Measurements from ENCODE around the gene POLD4.

POLD4 gene

GRCh38 chr11:67371911-67372320 lies 18.6 kb upstream of the POLD4 start:
- in situ Hi-C loops (cut with MboI; ENCODE audit: low sequenced_read_pairs): no loop called here

GRCh38 chr11:67371189-67371910 lies 18.0 kb upstream of the POLD4 start:
- in situ Hi-C loops (cut with MboI; ENCODE audit: low sequenced_read_pairs): no loop called here

- in situ Hi-C loops (cut with MboI; ENCODE audit: low sequenced_read_pairs): no loop called here
Measured at GRCh38 chr11:67370351-67371076, 17.2 kb upstream of the POLD4 start.

DNA sequence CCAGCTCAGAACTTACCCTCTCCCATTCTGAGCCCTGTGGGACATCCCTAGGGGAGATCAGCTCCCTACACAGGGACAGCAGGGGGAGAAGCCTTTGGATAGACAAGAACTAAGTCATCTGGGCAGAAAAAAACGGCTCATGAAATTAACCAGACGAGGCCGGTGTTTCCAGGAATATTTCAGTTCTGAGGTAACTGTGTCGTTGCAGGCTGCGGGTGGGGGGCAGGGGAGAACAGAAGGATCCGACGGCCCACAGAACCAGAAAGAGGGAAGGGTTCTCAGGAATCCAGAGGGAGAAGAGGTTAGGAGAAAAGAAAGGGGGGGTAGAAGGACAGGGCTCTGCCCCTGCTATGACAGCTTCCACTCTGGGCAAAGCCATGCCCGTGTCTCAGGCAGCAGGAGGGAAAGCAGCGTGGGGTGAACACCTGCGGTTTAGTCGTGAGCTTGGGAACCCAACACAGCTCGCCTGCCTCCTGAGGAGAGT lies 16.5 kb upstream of the POLD4 start:
- in situ Hi-C loops (cut with MboI; ENCODE audit: low sequenced_read_pairs): no loop called here

DNA sequence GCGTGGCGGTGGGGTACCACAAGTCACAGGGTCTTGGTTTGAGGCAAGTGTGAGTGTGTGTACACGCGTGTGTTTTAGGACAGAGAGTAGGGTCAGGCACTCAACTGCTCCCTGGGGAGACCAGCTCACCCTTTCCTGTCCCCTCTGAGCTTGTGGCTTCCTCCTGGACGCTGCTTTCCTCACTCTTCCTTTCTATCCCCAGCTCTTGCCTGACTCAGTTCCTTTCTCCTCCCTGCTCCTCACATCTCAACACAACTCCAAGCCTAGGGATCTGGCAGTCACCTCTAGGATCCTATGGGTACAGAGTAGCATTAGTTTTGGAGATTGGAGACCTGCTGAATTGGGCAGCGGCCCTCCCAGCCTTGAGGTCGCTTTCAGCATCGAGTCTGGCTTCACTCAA lies 15.9 kb upstream of the POLD4 start:
- in situ Hi-C loops (cut with MboI; ENCODE audit: low sequenced_read_pairs): no loop called here

DNA sequence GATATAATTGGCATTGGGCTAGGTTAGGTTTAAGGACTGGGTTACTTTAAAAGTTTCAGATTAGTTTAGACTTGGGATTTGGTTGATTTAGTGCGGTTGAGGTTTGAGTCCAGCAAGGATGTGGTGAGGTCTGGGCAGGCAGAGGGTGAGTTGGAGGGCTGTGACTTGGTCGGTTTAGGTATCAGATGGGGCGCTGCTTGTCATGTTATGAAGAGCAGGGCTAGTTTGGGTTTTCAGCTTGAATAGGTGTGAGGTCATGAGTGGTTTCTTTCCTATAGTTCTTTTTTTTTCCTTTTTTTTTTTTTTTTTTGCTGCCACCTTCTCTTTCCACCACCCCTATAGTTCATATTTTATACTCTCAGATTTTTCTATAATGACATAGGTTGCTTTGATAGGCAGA lies 15.3 kb upstream of the POLD4 start:
- in situ Hi-C loops (cut with MboI; ENCODE audit: low sequenced_read_pairs): no loop called here

GRCh38 chr11:67367761-67368227 lies 14.4 kb upstream of the POLD4 start:
- in situ Hi-C loops (cut with MboI; ENCODE audit: low sequenced_read_pairs): no loop called here

DNA sequence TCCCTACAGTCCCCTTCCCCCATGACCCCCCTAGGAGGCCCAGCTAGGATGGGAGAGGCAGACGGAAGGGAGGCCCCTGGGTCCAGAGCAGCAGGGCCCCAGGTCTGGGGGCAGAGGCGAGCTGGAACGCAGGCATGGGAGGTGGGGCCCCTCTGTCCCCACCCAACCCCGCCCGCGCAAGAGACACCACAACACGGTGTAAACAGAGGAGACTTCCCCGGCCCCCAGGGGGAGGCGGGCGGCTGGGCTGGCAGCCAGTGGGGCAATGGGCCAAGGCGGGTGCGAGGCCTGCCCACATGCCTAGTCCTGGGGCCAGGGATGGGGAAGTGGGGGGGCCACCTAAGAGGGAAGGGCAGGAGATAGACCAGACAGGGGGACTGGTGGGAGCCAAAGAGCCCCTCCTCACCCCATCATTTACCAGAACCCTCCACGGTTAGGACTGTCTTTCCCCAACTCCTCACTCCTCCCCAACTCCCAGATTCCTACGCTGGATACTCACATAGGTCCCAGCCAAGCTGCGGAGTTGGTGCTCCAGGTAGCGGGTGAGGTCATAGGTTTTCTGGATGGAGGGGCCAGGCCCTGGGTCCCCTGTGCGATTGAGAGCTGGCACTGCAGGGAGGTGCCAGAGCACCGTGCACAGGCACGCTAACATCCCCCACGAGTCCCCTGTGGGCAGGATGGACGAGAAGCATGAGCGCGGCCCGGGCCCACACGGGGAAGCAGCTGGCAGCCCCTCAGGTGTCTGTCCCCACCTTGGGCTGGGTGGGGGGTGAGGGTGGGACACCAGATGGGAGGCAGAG lies 13.8 kb upstream of the POLD4 start:
- in situ Hi-C loops (cut with MboI; ENCODE audit: low sequenced_read_pairs): no loop called here

DNA sequence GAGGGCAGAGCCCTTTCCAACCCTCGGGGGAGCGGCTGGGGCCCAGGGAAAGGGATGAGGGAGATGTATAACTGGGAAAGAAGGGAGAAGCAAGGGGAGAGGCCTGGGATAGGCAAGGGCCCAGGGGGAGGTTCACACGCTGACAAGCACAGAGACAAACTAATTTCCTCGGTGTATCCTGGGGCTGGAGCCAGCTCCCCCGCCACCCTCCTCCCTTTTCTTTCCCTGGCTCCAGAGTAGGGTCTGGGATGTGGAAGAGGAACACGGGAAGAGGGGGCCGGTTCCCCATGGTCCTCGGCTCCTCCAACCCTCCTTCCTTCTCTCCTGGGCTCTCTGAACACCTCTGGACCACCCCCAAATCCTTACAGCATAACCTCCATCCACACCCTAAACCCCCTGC lies 13.2 kb upstream of the POLD4 start:
- in situ Hi-C loops (cut with MboI; ENCODE audit: low sequenced_read_pairs): no loop called here

DNA sequence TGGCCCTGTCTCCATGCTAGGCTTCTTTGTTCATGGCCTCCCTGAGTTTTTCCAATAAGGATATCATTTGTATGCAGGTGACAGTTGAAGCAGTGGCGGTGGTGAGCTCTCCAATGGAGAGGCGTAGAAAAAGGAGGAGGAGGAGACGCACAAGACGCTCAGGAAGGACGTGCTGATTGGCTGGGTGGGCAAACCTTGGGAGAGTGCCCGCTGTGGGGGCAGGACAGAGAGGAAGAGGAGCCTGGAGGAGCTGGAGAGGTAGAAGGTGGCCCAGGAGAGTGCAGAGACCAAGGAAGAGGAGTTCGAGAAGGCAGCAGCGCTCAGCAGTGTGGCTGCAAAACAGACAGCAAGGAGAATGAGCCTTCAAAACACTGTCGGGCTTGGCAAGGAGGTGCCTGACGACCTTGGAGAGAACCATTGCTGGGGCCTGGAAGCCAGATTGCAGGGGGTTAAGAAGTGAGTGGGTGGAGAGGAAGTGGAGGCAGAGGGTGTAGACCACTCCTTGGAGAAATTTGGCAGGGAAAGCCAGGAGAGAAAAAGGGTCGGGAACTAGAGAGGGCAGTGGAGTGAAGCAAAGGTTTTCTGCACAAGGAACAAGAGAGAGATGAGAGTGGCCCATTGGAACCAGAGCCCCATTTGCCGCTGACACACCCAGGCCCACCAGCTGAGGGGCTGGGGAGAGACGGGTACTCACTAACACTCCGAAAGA lies 12.5 kb upstream of the POLD4 start:
- in situ Hi-C loops (cut with MboI; ENCODE audit: low sequenced_read_pairs): no loop called here

DNA sequence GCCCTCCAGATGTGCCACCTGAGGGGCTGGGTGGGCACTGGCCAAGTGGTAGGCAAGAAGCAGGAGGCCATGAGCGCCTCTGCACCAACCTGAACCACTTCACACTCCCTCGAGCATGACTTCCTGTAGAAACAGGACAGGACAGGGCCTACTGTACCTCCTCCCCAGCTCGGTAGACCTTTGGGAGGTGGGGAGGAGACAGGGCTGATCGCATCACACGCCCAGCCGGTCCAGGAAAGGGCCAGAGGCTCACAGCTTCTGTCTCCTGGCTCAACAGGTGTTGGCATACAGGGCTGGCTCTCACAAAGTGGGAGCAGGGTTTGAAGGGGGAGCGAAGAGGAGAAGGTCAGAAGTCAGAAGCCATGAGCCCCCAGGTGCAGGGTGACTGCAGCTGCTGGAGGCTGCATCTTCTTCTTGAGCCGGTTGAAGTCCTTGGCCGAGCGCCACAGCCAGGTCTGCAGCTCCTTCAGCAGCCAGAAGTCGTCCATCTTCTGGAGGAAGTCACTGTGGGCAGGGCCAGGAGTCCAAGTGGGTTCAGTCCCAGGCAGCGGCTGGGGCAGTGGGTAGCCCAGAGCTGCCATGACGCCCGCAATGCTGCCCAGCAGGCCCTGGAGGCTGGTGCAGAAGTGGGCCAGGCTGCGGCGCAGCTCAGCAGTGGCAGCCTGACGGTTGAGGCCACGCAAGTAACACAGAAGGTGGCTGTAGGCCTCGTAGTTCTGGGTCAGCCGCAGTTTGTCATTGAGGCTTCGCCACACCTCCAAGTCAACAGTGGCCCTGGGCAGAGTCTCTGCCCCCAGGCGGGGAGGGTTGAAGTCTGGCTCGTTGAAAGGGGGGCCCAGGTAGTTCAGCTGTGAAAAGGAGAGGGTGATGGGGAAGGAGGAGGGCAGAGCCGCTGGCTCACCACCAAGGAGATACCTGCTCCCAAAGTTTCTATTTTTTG lies 11.7 kb upstream of the POLD4 start:
- in situ Hi-C loops (cut with MboI; ENCODE audit: low sequenced_read_pairs): no loop called here

GRCh38 chr11:67364169-67364568 lies 10.8 kb upstream of the POLD4 start:
- in situ Hi-C loops (cut with MboI; ENCODE audit: low sequenced_read_pairs): no loop called here

DNA sequence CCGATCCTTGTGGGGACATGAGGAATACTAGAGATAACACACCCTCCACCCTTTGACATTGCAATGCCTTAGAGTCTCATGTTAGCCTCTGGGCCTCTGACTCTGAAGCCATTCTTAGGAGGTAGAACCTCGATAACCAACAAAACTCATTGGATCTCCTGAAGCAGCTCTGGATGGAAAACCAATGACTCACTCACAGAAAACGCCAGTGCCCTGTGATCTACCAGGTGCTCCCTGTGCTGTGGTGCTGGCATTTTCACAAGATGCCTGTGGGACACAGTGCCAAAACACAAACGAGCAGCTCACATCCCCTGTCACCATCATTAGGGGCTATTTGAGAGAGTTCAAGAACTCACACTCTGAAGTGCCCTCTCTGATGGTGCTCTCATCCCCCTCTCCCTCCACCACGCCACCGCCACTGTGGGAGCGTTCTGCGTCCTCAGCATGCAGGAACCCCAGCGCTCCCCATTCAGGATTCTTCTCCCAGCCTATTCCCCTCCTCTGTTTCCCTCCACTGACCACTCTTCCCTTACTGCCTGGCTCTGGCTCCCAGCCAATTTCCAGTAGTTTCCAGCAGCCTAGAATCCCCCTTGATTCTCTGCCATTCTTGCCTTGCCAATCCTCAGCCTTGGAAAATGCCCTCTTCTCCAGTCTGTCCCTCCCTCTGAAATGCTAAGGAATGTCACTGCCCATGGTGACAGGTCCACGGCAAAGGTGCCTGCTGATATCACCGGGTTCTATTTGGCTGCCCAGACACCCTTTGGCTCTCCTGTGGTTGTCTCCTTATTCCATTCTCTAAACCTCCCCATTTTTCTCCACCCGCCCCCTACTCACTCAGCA lies 4.7 kb upstream of the POLD4 start:
- in situ Hi-C loops (cut with MboI; ENCODE audit: low sequenced_read_pairs): no loop called here

- in situ Hi-C loops (cut with MboI; ENCODE audit: low sequenced_read_pairs): no loop called here
Measured at GRCh38 chr11:67356864-67357561, 3.7 kb upstream of the POLD4 start.

- in situ Hi-C loops (cut with MboI; ENCODE audit: low sequenced_read_pairs): no loop called here
Measured at GRCh38 chr11:67356387-67356863, 3.1 kb upstream of the POLD4 start.

DNA sequence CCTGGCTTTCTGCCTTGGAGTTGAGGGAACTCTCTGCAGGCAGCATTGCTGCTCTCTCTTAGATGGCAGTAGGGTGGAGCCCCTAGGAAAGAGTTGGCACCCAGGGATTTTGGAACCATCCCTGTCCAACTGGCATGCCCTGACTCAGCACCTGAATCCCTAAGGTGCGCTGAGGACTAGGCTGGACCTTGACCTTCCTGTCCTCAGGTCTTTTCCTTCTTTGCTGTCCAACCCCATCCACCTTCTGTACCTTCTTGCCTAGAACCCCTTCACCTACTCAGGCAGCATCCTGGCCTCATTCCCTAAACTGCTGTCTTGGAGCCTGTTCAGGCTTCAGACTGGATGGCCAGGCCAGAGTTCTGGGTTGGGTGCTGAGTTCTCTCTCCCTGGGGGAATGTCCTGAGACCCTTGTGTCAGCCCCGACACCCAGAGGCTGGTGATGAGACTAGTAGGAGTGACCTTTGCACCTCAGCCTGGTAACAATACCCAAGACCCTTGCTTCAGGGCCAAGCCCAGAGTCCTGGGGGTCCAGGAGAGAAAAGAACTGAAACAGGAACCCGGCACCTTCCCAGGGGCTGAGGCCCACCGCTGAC lies 2.5 kb upstream of the POLD4 start:
- in situ Hi-C loops (cut with MboI; ENCODE audit: low sequenced_read_pairs): no loop called here

DNA sequence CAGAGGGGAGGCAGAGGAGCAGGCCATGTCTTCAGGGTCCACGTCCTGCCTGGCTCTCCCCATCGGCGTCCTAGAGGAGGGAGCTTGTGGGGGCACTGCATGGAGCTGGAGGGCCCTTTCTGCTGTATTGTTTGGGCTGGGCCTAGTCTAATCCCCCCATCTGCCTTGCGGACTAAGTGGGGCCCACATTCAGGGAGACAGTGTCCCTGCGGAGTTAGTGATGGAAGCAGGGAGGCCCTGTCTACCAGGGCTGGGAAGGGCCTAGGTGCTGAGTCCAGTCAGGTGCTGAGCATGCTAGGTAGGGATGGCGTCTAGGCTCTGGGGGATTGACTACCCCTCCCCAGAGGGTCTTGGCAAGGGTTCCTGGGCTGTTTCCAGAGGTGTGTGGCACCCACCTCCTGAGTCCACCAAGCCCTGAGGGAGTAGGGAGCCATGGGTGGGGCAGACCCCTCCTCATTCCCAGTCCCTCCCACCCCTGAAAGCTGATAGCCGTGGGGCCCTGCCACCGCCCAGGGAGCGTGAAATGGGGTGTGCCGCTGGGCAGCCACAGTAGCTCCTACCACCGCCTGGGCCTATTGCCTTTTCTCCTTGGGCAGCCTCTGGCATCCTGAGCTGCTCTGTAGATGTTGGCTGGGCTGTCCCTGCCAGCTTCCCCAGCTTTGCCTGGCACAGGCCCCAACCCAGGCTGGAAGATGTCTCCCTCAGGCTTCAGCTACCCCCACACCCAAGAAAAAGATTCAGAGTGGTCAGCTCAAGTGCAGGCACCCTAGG lies 1.9 kb upstream of the POLD4 start:
- in situ Hi-C loops (cut with MboI; ENCODE audit: low sequenced_read_pairs): no loop called here
